HCT116 (cell line): ENCODE data around the gene NABP2. TPM values are rescaled to one million over a fixed set of nuclear protein-coding genes. Genes with fewer than 3 reads are reported as not detected.
A peak's percentile ranks its signal among the peaks of the same experiment; 100 is the strongest.

Source experiments
- ATAC-seq: fragments of 200-7000 bp; cut with Tn5 transposase; 2 replicates; pipeline ENCODE4 v1.9.1; 2020; ENCODE audit warnings: mild to moderate bottlenecking, moderate library complexity
- BruUV-seq: library from RNA; stranded (reverse); fragments of 400-500 nt; replicated peaks from 2 replicates; lab custom pipeline; 2021; lab: Mats Ljungman, UMichigan
- CTCF ChIA-PET: fragments of 300-600 bp; sonication (Branson Sonifier 250); formaldehyde crosslinking; loops from one replicate; lab custom pipeline; 2021; ENCODE audit warnings: antibody characterized with exemption; lab: Charles Lee
- POLR2A ChIA-PET: fragments of 300-600, 350-600 bp; sonication (Branson Sonifier 250); formaldehyde crosslinking; loops from one replicate; lab custom pipeline; 2021; ENCODE audit warnings: antibody characterized with exemption; lab: Charles Lee
- RAD21 ChIA-PET, 2 experiments: fragments of 300-600 bp; sonication (Branson Sonifier 250); formaldehyde crosslinking; loops; one replicate each; lab custom pipeline; 2023; ENCODE audit warnings: low total read pairs in 2 of 2; ENCODE audit not compliant: uncharacterized antibody in 2 of 2, unreplicated experiment in 2 of 2, low non-redundant PET in 1 of 2; lab: Charles Lee
- DNase-seq: peaks from one replicate; pipeline ENCODE4 v3.0.0-alpha.2; 2010; ENCODE audit warnings: low read depth, low spot score
- H2AFZ ChIP-seq: fragments of 200-600 bp; shearing (Covaris generic), sonication (generic); 2 replicates; pipeline ENCODE4 v1.6.1; 2017; ENCODE audit warnings: low read depth, mixed run types, mixed read lengths, antibody characterized with exemption, low read length; ENCODE audit not compliant: poor library complexity, severe bottlenecking
- H3K27ac ChIP-seq: 2 replicates; pipeline ENCODE4 v1.5.1; 2012; ENCODE audit warnings: low read depth, low read length
- H3K27me3 ChIP-seq: fragments of 200-600 bp; sonication (generic); 2 replicates; pipeline ENCODE4 v1.6.1; 2016; ENCODE audit warnings: mixed run types, low read length, mixed read lengths; ENCODE audit not compliant: insufficient read depth
- H3K36me3 ChIP-seq, 2 experiments: fragments of 200-500 bp in 1 of 2; fragments of 200-600 bp in 1 of 2; sonication (Bioruptor generic) in 1 of 2; sonication (generic) in 1 of 2; 2 replicates each; pipeline versions ENCODE4 v1.5.1 to v1.6.1; 2014 to 2016; ENCODE audit warnings: low read length in 2 of 2, inconsistent platforms in 1 of 2, mixed read lengths in 1 of 2, mixed run types in 1 of 2; ENCODE audit not compliant: insufficient read depth in 2 of 2, control insufficient read depth in 1 of 2
- H3K4me1 ChIP-seq, 2 experiments: fragments of 200-600 bp in 1 of 2; sonication (generic) in 1 of 2; 2 replicates each; pipeline versions ENCODE4 v1.5.1 to v1.6.1; 2012 to 2017; ENCODE audit warnings: low read length in 2 of 2, inconsistent platforms in 1 of 2, mild to moderate bottlenecking in 1 of 2, mixed read lengths in 1 of 2, mixed run types in 1 of 2, moderate library complexity in 1 of 2; ENCODE audit not compliant: insufficient read depth in 2 of 2, control insufficient read depth in 1 of 2
- H3K4me2 ChIP-seq: fragments of 200-600 bp; sonication (generic); 2 replicates; pipeline ENCODE4 v1.6.1; 2017; ENCODE audit warnings: mixed run types, low read length, mixed read lengths
- H3K4me3 ChIP-seq, 2 experiments: fragments of 200-600 bp in 1 of 2; sonication (generic) in 1 of 2; replicated peaks in 1 of 2; 2 replicates each; pipeline ENCODE4 v1.5.1; 2011 to 2016; ENCODE audit warnings: low read length in 2 of 2, control low read depth in 1 of 2, low read depth in 1 of 2, mild to moderate bottlenecking in 1 of 2, mixed read lengths in 1 of 2, mixed run types in 1 of 2
- H3K79me2 ChIP-seq: fragments of 200-600 bp; sonication (generic); 2 replicates; pipeline ENCODE4 v1.6.1; 2017; ENCODE audit warnings: mild to moderate bottlenecking, mixed run types, low read length, moderate library complexity, mixed read lengths; ENCODE audit not compliant: insufficient read depth
- H3K9ac ChIP-seq: fragments of 200-600 bp; sonication (generic); 2 replicates; pipeline ENCODE4 v1.6.1; 2016; ENCODE audit warnings: low read length, mixed read lengths
- H3K9me2 ChIP-seq: fragments of 200-600 bp; sonication (generic), shearing (Covaris generic); 2 replicates; pipeline ENCODE4 v1.6.1; 2017; ENCODE audit warnings: mixed run types, mild to moderate bottlenecking, moderate library complexity; ENCODE audit not compliant: insufficient read depth
- H3K9me3 ChIP-seq, 2 experiments: fragments of 200-500 bp in 1 of 2; fragments of 200-600 bp in 1 of 2; sonication (Bioruptor generic) in 1 of 2; sonication (generic) in 1 of 2; 2 replicates each; pipeline ENCODE4 v1.6.1; 2014 to 2017; ENCODE audit warnings: low read length in 2 of 2, mixed read lengths in 2 of 2, inconsistent platforms in 1 of 2, low read depth in 1 of 2, mild to moderate bottlenecking in 1 of 2, mixed run types in 1 of 2, moderate library complexity in 1 of 2; ENCODE audit not compliant: control insufficient read depth in 1 of 2, insufficient read depth in 1 of 2
- H4K20me1 ChIP-seq: fragments of 200-600 bp; sonication (generic), shearing (Covaris generic); 2 replicates; pipeline ENCODE4 v1.6.1; 2017; ENCODE audit warnings: mixed run types, mild to moderate bottlenecking, moderate library complexity; ENCODE audit not compliant: insufficient read depth
- ELF1 ChIP-seq: IDR thresholded peaks from 2 replicates; pipeline ENCODE4 v1.6.1; 2012; ENCODE audit warnings: low read depth, borderline replicate concordance
- EZH2 ChIP-seq: fragments of 200-600 bp; sonication (generic); IDR thresholded peaks from 2 replicates; pipeline ENCODE4 v1.6.1; 2017; ENCODE audit warnings: antibody characterized with exemption, mixed run types
- POLR2AphosphoS5 ChIP-seq: IDR thresholded peaks from 2 replicates; pipeline ENCODE4 v1.6.1; 2011; ENCODE audit warnings: mild to moderate bottlenecking, low read depth, low read length, moderate library complexity
- SIN3A ChIP-seq: IDR thresholded peaks from 2 replicates; pipeline ENCODE4 v1.6.1; 2012; ENCODE audit warnings: low read depth
- ZFX ChIP-seq: fragments of 450-650 bp; IDR thresholded peaks from 2 replicates; pipeline ENCODE4 v1.6.1; 2017
- intact Hi-C: fragments of 100-400 bp; cut with micrococcal nuclease; formaldehyde crosslinking; loops from 2 replicates; pipeline ENCODE4 v1.10.0; 2022
- total RNA-seq: library from RNA; stranded (reverse); gene quantifications from one replicate; pipeline ENCODE4 v1.2.1, GENCODE V29; 2021; ENCODE audit not compliant: unreplicated experiment
- TF ChIP-seq, protein P1 (sequence below), 3 experiments: fragments of 200-600 bp in 1 of 3; sonication (generic) in 1 of 3; IDR thresholded peaks in 2 of 3; conservative IDR thresholded peaks in 1 of 3; 2 replicates each; pipeline ENCODE4 v1.5.1; 2012 to 2017; ENCODE audit warnings: low read depth in 2 of 3, low read length in 2 of 3, antibody characterized with exemption in 1 of 3, borderline replicate concordance in 1 of 3, control low read depth in 1 of 3, mild to moderate bottlenecking in 1 of 3, mixed read lengths in 1 of 3, mixed run types in 1 of 3, moderate library complexity in 1 of 3; ENCODE audit not compliant: insufficient read depth in 1 of 3

Gene NABP2
- total RNA-seq, 1 experiment from 2014 or later = 52.9 TPM

GRCh38 chr12:56258068-56258819 lies 34.1 kb downstream of the NABP2 start, which contains the start of gene ANKRD52:
Gene ANKRD52 (minus strand): TSS chr12:56258384. CDS start chr12:56258269, 115 bp downstream.
- Histone ChIP-seq H3K4me3 (peak within 1 kb of the TSS; percentile 71 to 89), H2AFZ (peak within 1 kb of the TSS; percentile 81), H3K27ac (peak within 1 kb of the TSS; percentile 82), H3K4me2 (peak within 1 kb of the TSS; percentile 97), H3K9me3 (no peaks in the 10 kb centered on the region), H3K79me2 (peaks cover 30% of the 10 kb centered on the region), H3K9me2 (no peaks in the 10 kb centered on the region), H3K9ac (peak within 1 kb of the TSS; percentile 89), H3K27me3 (no peaks in the 10 kb centered on the region), H3K36me3 (peaks cover 19 to 36% of the 10 kb centered on the region in 2 experiments; a peak in 3 of 4 replicates), H3K4me1 (peaks cover 26 to 52% of the 10 kb centered on the region in 2 experiments), H4K20me1 (no peaks in the 10 kb centered on the region)
- POLR2A ChIA-PET = interaction anchor here (0.6 to 0.8 kb wide), 2 partner anchors 9 to 36 kb away, joined by 3 to 4 read pairs; partner anchors contain the start of genes COQ10A and RNF41
- no TSS peak for BruUV-seq
- CTCF ChIA-PET = interaction anchor here (1.7 kb wide), 2 partner anchors 9 to 68 kb away, joined by 8 to 11 read pairs; partner anchors contain the start of genes COQ10A and SMARCC2
- RAD21 ChIA-PET = interaction anchor here in 1 of 2 experiments (0.6 kb wide), 1 partner anchor 100 kb away, joined by 3 read pairs; no protein-coding TSS in a partner anchor
- DNase-seq (no peak), ATAC-seq (peak; percentile 79)
- intact Hi-C loops = loop anchor here (5.0 kb wide), 1 partner anchor 36 kb away; the partner anchor contains the start of genes NABP2 and RNF41
- TF ChIP-seq ELF1 (no peak), ZFX (peak; percentile 100), POLR2AphosphoS5 (peak; percentile 70; the same call in 1 of the 2 replicates), SIN3A (0 out of 2 replicates have a peak, but pooled peaks have one; percentile 35), EZH2 (no peak)
- TF ChIP-seq, protein P1, sequence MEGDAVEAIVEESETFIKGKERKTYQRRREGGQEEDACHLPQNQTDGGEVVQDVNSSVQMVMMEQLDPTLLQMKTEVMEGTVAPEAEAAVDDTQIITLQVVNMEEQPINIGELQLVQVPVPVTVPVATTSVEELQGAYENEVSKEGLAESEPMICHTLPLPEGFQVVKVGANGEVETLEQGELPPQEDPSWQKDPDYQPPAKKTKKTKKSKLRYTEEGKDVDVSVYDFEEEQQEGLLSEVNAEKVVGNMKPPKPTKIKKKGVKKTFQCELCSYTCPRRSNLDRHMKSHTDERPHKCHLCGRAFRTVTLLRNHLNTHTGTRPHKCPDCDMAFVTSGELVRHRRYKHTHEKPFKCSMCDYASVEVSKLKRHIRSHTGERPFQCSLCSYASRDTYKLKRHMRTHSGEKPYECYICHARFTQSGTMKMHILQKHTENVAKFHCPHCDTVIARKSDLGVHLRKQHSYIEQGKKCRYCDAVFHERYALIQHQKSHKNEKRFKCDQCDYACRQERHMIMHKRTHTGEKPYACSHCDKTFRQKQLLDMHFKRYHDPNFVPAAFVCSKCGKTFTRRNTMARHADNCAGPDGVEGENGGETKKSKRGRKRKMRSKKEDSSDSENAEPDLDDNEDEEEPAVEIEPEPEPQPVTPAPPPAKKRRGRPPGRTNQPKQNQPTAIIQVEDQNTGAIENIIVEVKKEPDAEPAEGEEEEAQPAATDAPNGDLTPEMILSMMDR (IDR thresholded peaks at IDR 0.05 in 2 of 3, conservative IDR thresholded peaks at IDR 0.05 in 1 of 3; ENCODE audit: borderline replicate concordance in 1 of 3, insufficient read depth in 1 of 3, low read depth in 2 of 3, low read length in 2 of 3) = peak; percentile 5 to 52 (median 44); a peak in 3 of 6 replicates
